MV-4-11 (cell line): ENCODE results near the gene NET1.

Source experiments
- DNase-seq: peaks from one replicate; lab custom pipeline; 2025; lab: John Stamatoyannopoulos, UW

NET1 gene

DNA sequence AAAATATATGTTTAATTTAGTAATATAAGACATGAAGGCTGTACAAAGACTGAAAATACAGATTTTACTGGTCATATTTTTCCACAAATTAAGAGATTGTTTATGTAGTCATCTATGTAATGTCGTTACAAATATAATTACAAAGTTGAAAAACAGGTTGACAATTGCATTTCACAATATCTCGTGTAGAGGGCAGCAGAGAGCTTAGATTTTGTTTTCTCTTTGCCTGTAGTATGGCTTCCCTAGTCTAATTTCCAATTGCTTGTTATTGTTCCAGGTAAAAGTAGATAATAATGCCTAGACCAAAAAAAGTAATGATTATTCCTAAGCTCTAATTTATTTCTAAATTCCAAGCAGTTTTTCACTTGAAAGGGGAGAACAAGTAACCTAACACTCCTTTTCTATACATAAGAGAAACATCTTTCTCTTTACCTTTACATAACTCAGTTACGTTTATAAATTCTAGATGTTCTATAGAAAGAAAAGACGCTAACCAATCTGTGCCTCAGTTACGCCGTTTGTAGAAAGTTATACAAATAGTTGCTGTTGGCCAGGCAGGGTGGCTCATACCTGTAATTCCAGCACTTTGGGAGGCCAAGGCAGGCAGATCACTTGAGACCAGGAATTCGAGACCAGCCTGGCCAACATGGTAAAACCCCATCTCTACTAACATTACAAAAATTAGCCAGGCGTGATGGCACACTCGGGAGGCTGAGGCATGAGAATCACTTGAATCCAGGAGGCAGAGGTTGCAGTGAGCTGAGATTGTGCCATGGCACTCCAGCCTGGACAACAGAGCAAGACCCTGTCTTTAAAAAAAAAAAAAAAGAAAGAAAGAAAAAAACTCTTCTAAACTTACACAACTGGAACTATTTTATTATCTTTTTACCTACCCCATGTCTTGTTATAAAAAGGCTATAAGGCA lies 30.0 kb downstream of the NET1 start:
- peak; percentile 39 for DNase-seq

DNA sequence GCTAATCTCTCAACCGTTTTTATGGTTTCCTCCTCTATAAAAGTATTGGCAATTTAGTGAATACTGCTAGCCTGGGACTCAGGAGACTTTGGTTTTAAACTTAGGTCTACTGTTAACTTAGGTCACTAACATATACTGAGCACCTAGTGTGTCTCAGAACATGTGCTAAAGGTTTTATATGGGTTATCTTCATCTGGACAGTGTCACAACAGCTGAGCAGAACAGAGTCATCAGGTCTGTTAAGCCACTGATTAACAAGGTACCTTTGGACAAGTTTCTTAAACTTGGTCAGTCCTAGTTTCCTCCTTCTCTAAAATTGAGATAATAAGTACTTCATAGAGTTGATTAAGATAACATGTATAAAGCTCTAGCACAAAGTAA lies 30.6 kb downstream of the NET1 start:
- DNase-seq, result no peak

DNA sequence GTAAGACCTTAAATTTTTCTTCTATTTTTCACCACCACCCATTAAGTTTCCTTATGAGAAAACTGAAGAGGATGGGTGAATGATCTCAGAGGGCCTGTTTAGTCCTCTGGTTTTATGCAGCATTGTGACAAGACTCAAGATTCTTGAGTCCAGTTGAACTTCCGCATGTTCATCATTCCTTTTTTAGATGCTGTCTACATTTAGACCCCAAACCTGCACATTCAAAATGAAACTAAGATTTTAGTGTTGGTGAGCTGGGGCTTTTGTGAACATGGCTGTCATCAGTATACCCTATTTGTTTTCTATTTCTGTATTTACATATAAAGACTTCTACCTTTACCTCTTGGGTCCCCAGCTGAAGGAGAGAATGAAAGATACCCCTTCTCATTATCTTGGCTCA lies 31.1 kb downstream of the NET1 start:
- no peak for DNase-seq

DNA sequence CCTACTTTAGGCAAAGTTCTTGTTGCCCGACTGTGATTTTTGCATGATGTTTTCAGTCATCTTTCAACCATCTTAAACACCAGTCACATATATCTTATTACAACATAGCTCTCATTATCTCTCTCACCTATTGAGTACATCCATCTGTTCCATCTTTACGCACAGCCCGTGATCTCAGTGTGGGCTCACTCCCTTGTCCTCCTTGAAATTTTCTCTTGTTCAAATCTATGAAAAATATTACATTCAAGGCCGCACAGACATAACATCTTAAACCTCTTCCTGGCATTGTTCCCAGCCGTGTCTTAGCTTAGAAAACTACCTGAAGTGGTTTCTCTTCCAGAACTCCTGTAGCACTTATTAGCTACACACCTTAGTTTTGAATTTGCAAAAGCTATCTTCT lies 32.6 kb downstream of the NET1 start:
- DNase-seq, result no peak

DNA sequence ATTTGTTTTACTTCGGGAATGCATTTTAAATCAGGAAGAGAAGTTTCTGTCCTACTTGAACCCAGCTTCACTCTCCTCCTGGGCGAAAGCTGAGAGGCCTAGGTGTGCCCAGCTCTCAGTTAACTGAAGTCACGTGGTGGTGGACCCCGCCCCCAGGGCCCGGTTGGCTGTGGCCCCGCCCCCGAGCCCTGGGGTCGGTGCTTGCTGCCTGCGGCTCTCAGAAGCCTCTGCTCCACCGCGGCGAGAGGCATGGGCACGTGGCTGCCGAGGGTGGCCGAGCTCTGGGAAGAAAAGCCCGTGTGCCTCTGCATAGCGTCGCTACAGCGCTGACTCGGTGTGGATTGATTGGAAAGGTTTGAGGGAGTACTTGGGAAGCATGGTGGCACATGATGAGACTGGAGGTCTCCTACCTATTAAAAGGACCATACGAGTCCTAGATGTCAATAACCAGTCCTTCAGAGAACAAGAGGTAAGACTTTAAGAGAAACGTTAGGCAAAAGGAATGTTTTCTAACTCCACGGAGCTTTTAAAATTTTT lies 34.1 kb downstream of the NET1 start:
- peak; percentile 34 for DNase-seq

DNA sequence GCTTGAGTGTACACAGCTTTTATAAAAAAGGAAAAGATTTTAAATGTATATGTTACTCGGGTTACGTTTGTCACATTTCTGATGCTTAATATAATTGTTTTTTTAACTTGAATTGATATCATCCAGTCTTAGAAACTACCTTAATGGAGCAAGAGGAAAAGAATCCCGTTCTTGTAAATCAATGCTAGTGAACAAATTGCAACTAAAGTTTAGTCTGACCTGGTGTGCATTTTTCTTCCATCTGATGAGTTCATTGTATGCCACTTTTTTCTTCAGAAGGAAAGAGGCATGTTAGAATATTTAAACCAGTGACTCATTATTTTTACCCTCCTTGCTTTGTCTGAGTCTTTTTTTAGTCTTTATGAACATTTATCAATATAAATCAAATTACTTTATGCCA lies 34.7 kb downstream of the NET1 start:
- no peak for DNase-seq

DNA sequence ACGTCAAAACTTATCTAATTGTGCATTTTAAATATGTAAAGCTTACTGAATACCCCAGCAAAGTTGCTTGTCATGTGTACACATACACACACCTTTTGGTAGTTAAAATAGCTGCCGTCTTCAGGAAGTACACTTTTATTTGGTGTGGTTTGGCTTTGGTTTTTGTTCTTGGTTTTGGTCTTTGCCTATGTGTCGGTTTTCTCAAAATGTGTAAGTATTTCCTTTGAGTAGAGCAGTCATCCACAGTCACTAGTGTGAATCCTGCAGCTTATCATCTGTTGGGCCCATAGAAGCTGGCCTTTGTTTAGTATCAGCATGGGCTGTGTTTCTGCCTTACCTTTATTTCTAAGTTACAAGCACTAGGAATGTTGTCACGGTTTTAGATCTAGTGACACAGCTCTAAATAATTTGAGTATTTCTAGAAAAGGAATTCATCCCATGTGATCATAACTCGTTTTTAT lies 35.3 kb downstream of the NET1 start:
- DNase-seq, result no peak

DNA sequence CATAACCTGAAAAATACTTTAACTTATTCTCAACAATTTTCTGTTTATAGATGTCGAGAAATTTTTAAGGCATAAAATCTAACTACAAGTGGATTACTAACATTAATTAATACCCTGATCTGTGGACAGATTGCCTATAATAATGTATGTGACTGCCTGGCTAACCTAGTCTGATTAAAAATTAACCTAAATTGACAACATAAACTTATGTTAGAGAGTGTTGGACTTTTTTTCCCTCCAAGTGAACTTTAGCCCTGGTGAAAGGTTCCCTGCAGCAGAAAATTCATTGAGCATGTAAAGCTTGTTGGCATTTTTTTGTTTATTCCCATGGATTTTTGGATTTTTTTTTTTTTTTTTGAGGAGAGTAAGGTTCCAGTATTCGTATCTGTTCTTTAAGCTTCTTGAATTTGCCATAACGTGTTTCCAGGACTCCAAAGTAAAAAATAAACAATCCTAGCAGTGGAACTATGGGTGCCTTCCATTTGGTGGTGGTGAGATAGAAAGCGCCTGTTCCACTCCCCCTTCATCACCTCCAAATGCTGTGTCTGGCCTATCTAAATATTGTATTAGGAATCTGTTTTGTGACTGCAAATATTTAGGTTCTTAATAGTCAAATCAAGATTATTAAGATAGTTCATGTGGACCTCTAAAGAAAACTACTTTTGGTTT lies 36.1 kb downstream of the NET1 start:
- no peak for DNase-seq

DNA sequence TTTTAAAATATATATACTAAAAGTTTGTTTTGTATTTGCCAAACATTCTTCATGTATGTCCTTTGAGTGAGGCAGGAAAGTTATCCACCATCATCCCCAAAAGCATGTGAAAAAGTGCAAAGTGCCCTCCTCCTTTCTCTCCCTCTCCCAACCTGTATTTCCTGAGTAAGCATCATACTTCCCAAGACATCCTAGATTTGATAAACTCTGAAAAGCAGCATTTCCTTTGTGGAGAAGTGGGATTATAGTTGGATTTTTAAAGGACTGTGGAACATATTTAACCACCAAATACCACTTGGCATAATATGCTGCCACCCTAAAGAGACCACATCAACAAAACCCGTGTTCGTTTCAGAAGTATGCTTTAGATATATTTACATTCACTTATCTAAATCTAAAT lies 36.9 kb downstream of the NET1 start:
- DNase-seq, result no peak

DNA sequence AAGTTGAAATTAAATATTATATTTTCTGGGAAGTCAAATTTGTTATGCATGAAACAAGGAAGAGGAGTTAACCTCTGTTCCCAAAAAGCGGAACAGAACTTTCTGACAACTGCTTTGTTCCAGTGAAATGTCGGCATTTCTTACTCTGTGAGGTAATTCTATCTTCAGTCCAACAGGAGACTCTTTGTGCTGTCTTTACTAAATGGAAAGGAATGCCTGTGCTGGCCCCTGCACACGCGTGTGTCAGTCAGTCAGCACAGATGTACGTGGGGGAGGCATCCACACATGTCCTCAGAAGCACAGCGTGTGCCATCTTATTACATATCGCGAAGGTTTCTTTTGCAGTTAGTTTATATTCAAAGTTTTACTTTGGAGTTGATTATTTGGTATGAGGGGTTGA lies 37.5 kb downstream of the NET1 start:
- peak; percentile 87 for DNase-seq

DNA sequence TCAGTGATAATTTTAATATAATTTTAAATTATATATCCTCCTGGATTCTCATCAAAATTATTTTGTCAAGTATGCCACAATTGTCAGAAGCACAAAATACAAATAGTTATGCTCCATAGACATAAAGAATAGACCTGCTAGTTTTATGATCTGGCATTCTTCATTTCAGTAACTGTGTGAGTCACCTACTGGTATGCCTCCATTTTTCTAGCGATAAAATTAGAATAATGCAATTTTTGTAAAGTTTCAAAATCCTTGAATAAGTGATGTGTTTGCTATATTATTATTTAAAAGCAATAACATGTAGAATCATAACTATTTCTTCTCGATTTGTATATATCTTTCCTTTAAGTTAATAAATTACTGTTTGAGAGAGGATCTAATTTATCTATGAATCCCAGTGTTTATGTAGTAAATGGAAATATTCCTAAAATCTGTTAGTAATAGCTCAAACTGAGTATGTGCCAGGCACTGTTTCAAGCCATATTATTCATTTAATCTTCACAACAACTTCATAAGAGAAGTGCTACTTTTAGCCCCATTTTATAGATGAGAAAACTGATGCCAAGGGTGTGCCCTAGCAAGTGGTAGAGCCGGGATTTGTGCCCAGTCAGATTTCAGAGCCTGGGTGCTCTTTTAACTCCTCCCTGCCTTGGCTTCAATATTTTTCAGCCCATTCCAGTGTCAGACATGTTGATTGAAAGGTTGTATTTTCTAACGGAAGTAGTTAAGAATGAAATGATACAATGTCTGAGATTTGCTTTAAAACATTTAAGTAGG lies 38.4 kb downstream of the NET1 start:
- DNase-seq, result no peak

DNA sequence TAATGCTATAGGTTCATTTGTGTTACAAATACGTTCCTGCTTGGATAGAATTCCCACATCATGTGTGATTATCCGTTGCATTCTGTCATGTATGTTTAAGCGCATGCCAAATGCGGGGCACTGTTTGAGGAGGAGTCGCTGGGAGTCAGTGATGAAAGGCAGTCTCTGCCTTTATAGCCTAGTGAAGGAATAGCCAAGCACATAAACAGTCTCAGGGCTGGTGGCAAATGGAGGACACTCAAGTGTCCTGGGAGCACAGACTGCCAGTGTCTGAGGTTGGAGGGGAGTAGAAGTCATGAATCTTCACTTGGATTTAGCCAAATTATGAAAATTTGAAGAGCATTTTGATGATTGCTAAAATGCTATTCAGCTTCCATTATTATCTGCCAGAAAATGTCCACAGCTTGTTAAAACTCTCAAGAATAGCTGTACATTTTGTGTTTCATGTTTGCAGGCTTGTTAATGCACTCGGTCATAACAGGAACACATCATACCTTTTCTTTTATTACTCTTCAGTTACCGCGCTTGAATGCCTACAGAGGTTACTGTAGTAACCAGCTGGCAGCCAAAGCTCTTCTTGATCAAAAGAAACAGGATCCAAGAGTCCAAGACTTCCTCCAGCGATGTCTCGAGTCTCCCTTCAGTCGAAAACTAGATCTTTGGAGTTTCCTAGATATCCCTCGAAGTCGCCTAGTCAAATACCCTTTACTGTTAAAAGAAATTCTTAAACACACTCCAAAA lies 41.6 kb downstream of the NET1 start:
- no peak for DNase-seq

DNA sequence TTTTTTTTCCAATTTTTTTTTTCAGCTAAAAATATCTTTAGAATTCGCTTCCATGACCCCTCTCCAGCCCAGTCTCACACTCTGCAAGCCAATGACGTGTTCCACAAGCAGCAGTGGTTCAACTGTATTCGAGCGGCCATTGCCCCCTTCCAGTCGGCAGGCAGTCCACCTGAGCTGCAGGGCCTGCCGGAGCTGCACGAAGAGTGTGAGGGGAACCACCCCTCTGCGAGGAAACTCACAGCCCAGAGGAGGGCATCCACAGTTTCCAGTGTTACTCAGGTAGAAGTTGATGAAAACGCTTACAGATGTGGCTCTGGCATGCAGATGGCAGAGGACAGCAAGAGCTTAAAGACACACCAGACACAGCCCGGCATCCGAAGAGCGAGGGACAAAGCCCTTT lies 44.2 kb downstream of the NET1 start:
- no peak for DNase-seq

DNA sequence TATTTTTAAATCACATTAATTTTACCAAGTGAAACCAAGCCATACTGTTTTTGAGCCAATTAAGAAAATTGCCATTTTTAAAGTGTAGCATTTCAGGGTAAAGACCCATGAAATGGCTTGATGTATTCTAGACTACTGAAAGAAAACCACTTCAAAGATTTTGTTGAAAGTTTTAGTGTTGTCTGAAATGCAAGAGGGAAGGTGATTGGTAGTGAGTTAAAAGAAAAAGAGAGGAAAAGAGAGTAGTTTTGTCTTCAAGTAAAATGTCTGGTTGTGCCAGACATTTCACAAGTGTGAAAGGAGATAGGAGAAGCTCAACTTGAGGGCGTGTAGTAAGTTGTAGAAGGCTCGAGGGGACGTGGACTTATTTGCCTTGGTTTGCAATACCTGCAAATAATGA lies 45.4 kb downstream of the NET1 start:
- DNase-seq, result no peak

DNA sequence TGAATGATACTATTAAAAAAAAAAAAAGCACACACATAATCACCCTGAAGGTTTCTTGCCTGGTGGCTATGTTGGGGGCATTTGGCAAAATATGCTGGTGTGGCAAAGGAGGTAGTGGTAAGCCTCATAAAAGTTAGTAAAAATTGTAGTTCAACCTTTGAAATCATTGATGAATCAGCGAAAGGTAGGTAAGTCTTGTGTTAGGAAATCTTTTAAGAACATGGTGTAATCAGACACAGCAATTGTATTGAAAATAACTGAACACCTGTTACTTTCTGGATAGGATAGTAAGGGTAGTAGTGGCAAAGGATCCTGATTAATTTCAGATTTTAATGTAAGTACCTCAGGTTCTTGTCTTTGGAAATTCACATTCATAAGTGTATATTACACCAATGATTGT lies 46.1 kb downstream of the NET1 start:
- no peak for DNase-seq

DNA sequence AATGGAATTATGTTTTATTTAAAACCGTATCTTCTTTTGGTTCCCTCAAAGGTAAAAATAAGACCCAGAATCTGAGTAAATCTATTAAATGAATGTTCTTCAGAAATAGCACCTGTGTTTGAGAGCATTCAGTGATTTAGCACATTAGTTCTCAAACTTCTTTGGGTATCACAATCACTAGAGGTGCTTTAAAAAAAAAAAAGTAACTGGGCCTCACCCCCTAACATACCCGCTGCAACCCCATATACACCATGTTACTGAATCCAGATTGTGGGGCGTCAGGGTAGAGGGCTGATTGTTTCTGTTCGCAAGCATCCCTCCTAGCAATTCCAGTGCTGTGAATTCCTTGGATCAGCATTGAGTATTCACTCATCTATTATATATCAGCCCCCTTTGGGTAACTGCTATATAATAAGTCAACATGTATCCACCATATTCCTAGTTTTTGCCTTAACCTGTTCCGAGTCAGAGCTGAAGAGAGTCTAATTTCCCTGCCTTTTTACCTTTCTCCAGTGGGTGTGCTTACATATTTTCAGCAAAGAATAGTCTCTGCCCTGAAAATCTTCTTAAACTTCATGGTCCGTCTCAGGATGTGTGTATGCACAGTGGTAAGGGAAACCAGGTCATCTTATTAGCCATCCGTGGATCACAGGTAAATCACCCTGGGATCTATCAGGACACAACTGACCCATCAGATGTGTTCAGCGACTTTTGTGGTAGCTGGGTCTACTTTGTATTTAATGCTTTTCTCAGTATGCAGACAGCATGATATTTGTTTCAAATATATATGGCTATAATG lies 46.8 kb downstream of the NET1 start:
- DNase-seq, result no peak

DNA sequence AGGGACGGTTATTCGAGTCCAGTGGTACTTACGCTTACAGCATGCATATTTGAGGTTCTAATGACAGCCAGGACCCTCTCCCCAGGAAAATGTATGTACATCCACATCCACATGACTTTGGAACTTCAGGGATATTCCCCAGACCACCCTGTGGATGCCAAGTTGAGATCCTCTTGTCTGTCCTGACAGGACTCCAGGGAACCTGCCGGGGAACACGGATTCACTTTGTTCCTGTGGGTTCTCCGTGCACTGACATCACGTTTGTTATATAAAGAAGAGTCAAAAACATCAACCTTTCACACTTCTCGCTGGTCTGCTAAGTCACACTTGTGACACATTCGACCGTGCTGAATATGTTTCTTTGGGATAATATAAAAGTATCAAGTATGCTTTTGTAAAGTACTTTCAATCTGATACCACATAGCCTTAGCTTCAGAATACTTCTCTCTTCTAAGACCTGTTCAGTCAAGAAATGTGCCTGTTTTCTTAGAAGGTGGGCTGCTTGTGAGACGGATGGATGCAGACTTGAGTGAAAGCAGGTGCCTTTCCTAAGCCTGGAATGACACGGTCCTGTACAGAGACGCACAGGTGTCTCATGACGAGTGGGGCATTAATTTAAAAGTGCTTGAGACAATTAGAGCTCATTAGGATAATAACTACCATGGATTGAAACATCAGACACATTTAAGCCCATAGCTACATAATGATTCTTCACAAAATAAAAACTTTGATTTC lies 48.3 kb downstream of the NET1 start:
- no peak for DNase-seq

DNA sequence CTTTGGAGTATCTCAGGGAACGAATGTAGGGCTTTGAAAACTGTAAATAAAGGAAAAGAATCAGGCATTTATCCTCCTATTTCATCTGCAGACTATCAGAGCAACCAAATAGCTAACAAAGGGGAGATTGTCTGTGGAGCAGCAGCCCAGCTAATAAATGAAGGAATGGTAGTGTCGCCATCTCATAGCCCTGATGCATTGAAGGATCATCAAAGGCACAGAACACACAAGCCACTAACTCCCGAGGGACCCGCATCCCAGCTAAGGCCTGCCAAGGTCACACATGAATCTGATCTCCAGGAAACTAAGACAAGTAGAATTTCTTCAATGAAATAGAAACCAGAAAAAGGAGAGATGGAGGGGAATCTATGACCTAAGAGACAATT lies 48.8 kb downstream of the NET1 start:
- DNase-seq, result no peak

DNA sequence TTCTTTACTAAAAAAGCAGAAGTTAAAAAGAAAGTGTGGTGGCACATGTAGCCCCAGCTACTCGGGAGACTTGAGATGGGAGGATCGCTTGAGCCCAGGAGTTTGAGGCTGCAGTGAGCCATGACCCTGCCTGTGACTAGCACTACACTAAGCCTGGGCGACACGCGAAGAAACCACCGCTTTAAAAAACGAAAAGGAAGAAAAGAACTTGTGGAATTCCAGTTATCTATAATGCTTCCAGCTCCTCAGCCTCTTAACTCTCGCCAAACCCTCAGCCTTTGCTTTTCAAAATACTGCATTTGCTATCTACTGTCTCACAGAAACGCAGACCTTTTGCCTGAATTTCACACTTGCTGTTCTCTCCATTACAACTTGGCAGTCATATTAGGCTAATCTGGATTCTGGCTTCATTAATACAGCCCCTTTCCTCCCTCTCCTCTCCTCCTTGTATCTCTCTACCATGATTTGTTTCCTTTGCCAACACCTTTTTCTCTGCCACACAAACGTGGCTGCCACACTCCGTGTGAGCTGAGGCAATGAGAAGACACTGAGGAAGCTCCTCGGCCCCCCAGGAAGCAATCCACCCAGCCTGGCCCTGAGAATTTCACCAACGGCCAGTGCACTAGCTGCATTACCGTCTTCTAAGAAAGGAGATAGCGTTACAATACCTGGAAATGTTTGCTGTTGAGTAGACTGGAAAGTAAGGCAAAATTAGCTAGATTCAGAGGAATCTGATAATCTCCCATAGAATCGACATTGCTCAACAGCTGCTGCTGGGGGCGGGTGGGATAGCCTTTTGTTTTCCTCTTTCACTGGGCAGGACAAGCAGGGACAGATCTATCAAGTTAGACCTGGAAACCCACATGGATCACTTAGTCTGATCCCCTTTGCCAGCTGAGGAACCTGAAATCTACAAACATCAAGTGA lies 49.8 kb downstream of the NET1 start:
- peak; percentile 85 for DNase-seq
